ENCODE measurements around the gene FLNB.

The FLNB gene

DNA sequence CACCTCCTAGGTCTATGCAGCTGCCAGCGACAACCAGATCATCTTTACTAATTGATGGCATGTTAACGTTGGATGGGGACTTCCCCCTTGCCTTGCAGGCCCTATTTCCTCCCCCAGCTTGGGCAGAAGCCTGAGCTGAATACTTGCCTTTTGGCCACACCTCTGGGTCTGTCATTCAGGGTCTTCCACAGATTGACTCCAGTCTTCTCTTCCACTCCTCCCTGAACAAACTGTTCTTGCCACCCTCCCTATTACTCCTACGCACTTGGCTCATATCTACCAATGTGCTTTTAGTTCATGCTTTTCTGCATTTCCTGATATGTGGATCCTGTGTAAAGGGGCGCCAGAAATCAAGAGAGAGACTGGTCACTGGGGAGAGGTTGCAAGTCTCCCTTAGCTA lies 129.1 kb downstream of the FLNB start:
- no peak for DNase-seq (ENCODE audit: low spot score)

DNA sequence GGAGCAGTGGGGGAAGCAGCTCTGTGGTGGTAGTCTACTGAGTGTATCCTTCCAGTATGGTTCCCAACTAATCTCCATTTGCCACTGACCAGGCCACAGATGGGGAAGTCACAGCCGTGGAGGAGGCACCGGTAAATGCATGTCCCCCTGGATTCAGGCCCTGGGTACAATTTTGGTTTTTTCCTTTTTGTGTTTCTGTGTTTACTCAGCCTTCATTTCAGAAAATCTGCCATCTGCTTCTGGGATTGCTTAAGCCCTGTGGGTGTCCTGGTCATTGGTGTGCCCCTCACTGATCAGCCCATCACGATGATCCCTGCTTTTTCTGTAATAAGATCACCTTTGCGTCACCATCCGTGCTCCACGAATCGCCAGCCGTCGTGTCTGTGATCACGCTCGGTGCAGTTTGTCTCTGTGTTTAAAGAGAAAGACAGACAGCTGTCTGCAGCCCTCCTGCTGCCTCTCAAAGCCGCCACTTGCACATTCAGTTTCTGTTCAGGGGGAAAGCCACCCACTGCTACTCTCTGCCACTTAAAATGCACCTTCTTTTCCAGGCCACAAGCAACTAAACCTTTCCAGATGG lies 133.6 kb downstream of the FLNB start:
- peak; percentile 52 for DNase-seq (ENCODE audit: low spot score)

DNA sequence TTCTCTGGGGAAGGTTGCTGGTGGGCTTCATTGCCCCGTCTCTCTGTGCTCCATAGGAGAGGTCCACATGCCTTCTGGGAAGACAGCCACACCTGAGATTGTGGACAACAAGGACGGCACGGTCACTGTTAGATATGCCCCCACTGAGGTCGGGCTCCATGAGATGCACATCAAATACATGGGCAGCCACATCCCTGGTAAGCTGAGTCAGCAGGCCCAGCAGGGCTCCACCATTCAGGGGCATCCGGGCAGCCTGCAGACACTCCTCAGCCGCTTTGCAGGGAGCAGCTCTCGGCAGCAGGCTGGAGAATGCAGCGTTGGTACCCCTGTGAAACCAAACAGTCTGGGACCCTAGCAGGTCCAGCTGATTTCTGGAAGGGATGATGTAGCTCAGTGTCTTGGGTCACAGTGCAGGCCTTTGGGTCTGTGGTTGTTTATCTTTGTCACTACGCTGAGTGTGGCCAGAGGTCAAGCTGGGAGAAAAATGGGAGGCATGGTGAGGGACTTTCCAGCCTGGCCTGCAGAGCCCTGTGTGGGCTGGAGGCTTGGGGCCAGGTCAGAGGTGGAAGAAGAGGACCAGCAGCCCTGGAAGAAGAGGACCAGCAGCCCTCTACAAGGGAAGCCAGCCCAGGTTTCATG lies 135.3 kb downstream of the FLNB start:
- DNase-seq (ENCODE audit: low spot score): no peak

DNA sequence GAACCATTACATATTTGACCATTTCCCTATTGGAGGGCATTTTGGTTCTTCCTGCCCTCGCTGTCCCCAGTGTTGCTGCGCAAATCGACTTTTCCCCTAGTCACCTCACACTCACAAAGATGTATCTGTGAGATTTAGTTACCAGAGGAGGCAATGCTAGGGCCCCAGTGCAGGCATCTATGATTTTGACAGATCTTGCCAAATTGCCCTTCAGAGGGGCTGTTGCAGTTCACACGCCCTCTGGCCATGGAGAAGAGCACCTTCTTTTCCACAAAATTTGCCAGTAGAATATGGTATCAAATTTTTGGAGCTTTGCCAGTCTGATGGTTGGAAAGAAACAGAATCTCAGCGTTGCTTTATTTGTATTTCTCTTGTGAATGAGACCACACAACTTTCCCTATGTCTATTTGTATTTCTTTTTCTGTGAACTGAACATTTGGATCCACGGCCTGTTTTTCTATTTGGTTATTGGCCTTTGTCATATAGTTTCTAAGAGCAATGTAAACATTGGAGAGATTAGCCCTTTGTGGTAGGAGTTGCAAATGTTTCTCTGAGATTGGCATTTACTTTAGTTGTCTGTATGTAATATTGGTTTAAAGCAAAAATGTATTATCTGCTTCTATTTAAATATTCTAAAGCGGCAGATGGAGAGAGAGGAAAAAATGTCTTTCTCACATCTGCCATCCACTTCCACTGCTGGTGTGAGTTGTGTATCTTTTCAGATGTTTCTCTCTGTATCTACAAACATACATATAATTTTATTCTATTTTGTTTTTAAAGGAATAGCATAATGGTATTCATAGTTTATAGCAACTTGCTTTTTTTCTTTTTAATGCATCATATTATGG lies 136.5 kb downstream of the FLNB start:
- DNase-seq (ENCODE audit: low spot score): no peak

DNA sequence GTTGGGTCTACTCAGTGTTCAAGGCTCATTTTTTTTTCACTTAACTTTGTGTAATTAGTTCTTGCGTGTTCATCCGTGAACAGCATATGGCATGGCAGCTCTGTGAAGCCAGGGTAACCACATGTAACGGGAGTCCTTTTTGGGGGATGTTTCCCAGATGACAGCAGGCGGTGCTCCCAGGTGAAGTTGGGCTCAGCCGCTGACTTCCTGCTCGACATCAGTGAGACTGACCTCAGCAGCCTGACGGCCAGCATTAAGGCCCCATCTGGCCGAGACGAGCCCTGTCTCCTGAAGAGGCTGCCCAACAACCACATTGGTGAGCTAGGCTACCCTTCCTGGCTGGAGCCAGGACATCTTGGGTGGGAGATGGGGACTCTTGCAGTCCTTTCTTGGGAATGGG lies 139.8 kb downstream of the FLNB start:
- no peak for DNase-seq (ENCODE audit: low spot score)

DNA sequence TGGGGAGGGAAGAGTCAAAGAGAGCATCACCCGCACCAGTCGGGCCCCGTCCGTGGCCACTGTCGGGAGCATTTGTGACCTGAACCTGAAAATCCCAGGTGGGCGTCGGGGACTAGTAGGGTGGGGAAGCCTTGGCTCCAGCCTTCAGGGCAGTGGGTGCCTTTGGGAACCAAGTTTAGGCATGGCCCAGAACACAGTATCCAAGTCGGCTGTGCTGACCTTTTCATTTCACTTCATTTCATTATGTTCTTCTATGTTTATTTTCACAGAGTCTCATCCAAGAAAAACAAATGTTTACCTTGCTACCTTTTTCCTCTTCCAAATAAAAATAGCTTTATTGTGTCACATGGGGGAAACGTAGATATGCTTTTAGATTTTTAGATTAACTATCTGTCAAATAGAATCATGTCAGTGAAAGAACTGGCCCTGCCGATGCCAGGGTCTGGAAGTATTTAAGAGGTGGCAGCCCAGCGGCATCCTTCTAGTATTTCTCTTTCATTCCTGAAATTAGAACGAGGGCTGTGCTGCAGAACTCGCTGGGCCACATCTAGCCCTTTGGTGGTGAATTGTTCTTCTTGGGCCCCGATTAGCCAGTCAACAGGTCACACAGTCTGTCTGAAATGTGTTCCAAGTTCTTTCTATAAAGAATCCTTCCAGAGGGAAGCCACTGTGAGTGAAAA lies 142.0 kb downstream of the FLNB start:
- DNase-seq (ENCODE audit: low spot score): no peak

DNA sequence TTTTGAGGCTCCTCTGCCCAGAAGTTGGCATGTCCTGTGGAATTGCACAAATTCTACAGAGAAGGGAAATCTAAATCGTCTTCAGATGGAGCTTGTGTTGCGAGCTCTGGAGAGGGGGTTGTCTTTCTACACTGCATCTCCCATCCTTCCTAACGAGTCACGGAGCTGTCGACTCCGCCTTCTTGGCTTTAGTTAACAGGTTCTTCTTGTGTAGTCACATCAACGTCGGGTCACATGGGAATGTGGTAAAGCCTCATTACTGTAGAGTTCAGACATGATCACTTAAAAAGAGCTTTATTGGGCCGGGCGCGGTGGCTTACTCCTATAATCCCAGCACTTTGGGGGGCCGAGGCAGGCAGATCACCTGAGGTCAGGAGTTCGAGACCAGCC lies 142.6 kb downstream of the FLNB start:
- DNase-seq (ENCODE audit: low spot score): no peak

DNA sequence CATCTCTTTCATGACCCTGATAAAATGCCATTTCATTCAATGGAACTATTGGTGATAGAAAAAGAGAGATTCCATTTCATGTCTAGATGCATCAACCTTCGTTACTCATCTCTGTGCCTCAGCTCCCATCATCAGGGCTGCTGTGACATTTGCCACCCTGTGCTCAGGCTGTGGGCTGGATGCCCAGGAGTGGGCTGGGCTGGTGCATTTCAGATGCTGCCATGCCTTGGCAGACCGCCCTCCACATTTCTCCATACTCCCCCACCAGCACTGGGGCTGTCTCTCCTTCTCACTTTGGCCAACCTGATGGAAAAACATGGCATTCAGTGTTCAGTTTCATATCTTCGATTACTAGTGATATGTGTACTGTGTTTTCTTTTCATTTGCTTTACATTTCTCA lies 143.4 kb downstream of the FLNB start:
- no peak for DNase-seq (ENCODE audit: low spot score)

DNA sequence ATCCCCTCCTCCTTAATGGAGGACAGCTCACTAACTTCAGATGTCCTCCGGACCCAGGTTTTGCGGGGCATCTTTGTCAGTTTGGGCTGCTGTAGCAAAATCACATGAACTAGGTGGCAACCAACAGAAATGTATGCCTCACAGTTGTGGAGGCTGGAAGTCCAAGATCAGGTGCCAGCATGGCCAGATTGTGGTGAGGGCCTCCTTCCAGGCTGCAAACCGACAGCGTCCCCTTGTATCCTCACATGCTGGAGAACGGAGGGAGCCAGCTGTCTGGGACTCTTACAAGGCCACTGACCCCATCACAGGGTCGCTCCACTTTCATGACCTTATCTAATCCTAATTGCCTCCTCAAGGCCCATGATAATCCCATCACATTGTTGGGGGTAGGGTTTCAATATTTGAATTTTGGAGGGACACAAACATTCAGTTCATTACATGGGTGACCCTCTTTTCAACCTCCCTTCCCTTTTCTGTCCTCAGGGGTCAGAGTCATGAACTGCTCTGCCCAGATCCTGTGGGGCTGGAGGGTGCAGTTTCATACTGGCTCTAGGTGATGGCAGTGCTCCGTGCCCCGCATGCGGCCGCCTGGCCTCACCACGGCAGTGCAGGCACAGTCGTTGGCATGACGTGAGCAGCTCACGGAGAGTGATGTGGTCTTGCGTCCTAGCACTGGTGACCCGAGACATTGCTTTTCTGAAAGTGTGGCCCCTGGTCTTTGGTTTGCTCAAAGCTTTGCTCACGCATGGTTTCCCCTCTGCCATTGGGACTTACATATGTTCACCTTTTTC lies 144.2 kb downstream of the FLNB start:
- DNase-seq (ENCODE audit: low spot score): no peak

DNA sequence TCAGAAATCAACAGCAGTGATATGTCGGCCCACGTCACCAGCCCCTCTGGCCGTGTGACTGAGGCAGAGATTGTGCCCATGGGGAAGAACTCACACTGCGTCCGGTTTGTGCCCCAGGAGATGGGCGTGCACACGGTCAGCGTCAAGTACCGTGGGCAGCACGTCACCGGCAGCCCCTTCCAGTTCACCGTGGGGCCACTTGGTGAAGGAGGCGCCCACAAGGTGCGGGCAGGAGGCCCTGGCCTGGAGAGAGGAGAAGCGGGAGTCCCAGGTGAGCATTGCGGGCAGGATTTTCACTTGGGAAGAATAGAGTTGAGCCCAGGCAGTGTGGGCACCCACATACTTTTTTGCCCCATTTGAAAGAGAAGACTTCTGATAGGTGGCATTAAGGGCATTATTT lies 145.1 kb downstream of the FLNB start:
- DNase-seq (ENCODE audit: low spot score): no peak

DNA sequence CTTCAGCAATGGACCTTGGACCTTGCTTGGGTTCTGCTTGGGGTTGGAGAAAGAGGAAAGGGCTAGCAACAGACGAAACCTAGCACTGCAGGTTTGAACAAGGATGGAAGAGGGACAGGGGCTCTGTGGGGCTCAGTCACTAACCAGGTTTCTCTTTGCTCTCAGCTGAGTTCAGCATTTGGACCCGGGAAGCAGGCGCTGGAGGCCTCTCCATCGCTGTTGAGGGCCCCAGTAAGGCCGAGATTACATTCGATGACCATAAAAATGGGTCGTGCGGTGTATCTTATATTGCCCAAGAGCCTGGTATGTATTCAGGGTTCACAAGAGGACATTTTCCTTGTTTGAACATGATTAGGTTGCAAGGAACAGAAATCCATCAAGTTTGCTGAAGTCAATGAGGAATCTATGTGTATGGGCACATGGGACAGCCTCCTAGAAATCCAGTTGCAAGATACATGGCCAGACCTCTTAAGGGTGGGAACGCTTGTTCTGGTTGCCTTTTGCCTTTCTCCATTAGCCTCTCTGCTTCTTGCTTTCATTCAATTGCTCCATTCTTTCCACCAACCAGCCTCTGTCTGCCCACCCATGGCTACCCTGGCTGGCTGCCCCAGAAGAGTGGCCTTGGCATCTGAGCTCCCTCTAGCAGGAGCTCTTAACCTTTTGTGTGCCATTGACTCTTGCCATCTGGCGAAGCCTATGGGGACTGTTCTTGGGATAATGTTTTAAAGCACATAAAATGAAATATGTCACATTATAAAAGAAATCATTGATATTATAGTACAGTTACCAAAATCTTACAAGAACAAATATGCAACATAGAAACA lies 146.6 kb downstream of the FLNB start:
- peak; percentile 90 for DNase-seq (ENCODE audit: low spot score)

DNA sequence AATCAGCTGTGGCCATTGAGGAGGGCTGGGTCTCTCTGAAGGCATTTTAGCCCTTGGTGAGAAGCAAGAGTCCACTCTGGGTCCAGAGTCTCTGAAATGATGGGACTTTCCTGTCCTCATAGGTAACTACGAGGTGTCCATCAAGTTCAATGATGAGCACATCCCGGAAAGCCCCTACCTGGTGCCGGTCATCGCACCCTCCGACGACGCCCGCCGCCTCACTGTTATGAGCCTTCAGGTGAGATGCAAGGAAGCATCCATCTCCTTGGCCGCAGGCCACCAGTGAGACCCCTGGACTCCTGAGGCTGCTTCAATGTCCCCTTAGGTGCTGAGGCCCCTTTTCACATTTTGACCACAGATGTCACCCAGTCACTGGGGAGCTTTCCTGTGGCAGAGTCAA lies 147.6 kb downstream of the FLNB start:
- DNase-seq (ENCODE audit: low spot score): no peak

DNA sequence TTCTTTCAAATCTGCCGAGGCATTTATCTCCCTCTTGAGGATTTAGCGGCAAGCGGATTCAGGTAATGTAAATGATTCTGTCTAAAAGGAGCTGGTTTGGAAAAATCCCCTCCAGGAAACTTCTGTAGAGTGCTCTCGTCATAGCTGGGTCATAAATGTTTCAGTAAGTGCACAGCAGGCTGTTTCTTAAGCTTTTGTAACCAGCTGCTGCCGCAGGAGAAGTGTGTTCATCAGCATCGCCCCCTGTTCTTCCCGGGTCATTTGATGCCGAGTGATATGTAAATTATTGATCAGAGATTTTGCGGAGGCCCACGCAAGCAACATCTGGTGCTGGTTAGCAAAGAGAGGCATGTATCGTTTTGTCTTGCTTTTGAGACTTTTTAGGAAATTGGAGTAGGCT lies 149.5 kb downstream of the FLNB start:
- DNase-seq (ENCODE audit: low spot score): no peak

DNA sequence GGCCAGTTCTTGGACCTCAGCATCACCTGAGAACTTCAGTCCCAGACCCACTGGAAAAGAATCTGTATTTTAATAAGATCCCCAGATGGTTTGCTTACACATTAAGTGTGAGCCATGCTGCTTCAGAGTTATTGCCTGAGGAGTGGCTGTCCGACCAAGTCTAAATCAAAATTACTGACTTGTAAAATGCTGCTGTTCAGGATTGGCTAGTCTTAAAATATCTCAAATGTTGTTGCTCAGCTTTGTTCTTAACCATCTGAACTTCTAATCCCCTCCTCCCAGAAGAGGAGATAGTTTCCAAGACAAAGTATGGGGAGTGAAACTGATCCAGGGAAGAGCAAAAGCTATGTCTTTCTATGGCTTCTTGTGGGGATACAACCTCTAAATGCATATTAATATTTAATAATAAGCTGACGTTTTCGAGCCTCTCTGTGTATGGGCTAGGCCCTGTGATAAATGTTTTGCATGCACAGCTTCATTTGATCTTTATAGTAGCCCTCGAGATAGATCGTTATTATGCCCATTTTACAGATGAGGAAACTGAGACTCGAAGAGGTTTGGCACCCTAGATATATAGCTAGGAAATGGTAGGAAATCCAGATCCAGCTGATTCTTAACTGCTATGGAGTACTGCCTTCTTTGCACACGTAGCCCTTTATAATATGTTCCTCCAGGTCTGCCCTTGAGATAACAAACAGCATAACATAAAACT lies 150.4 kb downstream of the FLNB start:
- no peak for DNase-seq (ENCODE audit: low spot score)

DNA sequence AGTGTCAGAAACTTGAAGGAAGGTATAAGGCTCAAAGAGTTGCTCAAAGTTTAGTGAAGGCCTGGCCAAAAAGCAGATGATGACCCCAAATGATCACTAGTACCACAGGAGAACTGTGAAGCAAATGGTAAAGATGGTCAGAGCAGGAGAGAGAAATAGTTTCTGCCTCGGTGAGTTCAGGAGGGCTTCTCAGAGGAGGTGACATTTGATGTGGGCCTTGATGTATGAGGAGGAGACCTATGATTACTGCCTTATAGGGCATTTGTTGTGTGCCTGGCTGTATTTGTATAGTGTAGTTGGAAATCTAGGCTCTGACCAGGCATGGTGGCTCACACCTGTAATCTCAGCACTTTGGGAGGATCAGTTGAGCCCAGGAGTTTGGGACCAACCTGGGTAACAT lies 152.2 kb downstream of the FLNB start:
- DNase-seq (ENCODE audit: low spot score): no peak

DNA sequence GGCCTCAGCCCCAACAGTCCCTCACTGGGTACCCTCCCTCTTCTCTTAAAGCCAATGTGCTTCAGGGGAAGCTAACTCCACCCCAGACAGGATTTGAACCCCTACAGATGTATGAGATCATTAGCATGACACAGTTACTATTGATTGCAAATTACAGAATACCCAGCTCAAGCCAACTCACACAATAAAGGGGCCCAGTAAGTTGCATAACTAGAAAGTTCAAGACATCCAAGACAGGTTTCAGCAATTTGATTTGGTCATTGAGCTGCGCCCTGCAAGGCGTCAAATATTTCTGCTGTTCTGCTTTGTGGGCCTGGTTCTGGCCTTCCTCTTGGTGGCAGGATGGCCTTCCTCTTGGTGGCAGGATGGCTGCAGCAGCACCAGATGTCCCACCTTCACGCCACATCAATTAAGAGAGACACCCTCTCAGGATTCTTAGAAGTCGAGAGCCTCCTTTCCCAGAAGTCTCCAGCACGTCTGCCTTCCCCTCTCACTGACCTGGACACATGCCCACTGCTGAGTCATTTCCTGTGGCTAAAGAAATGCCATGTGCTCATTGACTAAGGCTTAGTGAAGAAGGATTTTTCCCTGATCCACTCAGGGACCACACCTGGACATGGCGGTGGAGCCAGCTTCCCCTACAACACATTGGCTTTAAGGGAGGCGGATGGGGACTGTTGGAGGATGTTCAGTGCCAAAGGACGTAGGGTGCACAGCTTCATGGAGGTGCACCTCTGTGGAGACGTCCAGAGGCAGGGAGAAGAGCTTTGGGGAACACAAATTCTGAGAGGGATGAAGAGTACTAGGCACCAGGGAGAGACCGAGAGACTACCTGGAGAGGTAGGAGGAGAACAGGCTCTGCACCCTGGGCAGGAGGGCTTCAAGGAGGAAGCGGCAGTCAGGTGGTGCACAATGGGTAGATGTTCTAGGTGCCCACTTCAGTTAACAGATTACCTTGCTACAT lies 153.5 kb downstream of the FLNB start:
- DNase-seq (ENCODE audit: low spot score): no peak

DNA sequence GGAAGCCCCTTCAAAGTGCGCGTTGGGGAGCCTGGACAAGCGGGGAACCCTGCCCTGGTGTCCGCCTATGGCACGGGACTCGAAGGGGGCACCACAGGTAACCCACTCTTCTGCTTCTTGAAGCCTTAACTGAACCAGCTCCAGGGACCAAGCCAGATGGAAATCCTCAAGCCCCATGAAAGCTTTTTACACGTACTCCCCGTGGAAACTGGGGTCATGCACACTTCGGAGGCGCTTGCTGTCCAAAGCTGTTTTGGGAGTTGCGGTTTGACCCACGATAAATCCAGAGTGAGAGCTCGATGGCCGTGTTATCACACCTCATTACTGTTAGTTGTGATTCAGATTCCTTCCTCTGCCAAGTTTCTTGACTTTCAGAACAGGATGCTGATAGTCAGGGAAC lies 155.0 kb downstream of the FLNB start:
- DNase-seq (ENCODE audit: low spot score): no peak

DNA sequence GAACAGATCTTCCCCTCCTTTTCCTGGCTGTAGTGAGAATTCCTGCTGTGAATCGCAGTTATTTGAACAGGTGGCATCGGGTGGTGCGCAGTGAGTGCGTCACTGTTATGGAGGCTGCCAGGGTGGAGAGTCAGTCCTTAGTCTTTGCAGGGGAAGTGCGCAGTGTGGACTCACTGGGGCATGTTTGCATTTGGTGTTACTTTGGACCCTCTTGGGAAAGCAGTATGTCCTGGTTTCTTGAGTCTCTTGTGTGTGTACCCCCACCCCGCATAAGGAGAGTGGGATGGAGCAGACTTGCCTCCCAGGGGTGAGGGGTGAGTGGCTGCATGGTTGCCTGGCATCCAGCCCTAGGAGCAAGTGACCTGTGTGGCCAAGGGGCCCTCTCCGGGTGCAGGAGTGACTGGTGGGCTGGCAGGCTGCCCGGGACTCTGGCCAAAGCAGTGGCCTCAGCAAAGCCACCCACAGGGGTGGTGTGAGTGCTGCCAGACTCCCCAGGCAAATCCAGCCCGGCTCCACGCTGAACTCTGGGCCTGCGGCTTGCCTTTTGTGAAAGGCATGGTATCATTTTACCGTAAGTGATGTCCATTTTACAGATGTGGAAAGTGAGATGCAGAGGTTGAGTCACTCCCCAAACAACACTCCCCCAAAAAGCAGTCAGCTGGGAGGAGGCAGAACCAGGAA lies 156.1 kb downstream of the FLNB start:
- DNase-seq (ENCODE audit: low spot score): peak; percentile 87
